ENCODE results near the gene SLC6A13.

- TF ChIP-seq, protein P1, sequence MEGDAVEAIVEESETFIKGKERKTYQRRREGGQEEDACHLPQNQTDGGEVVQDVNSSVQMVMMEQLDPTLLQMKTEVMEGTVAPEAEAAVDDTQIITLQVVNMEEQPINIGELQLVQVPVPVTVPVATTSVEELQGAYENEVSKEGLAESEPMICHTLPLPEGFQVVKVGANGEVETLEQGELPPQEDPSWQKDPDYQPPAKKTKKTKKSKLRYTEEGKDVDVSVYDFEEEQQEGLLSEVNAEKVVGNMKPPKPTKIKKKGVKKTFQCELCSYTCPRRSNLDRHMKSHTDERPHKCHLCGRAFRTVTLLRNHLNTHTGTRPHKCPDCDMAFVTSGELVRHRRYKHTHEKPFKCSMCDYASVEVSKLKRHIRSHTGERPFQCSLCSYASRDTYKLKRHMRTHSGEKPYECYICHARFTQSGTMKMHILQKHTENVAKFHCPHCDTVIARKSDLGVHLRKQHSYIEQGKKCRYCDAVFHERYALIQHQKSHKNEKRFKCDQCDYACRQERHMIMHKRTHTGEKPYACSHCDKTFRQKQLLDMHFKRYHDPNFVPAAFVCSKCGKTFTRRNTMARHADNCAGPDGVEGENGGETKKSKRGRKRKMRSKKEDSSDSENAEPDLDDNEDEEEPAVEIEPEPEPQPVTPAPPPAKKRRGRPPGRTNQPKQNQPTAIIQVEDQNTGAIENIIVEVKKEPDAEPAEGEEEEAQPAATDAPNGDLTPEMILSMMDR (IDR thresholded peaks at IDR 0.05) = no peak
- TF ChIP-seq EZH2 (IDR thresholded peaks at IDR 0.05; ENCODE audit: borderline replicate concordance, insufficient read depth, low read depth, low read length, poor library complexity, severe bottlenecking) = no peak
Observed at GRCh38 chr12:186006-186625, 76.5 kb downstream of the SLC6A13 start.

Measured in B cell (primary cell).